HCT116 (cell line): ENCODE results near the gene ATPAF1. TPM values are rescaled to one million over a fixed set of nuclear protein-coding genes. Genes with fewer than 3 reads are reported as not detected.

Experiments
- ATAC-seq: fragments of 200-7000 bp; cut with Tn5 transposase; 2 replicates; pipeline ENCODE4 v1.9.1; 2020; ENCODE audit warnings: mild to moderate bottlenecking, moderate library complexity
- BruUV-seq: library from RNA; stranded (reverse); fragments of 400-500 nt; replicated peaks from 2 replicates; lab custom pipeline; 2021; lab: Mats Ljungman, UMichigan
- CTCF ChIA-PET: fragments of 300-600 bp; sonication (Branson Sonifier 250); formaldehyde crosslinking; loops from one replicate; lab custom pipeline; 2021; ENCODE audit warnings: antibody characterized with exemption; lab: Charles Lee
- POLR2A ChIA-PET: fragments of 300-600, 350-600 bp; sonication (Branson Sonifier 250); formaldehyde crosslinking; loops from one replicate; lab custom pipeline; 2021; ENCODE audit warnings: antibody characterized with exemption; lab: Charles Lee
- RAD21 ChIA-PET, 2 experiments: fragments of 300-600 bp; sonication (Branson Sonifier 250); formaldehyde crosslinking; loops; one replicate each; lab custom pipeline; 2023; ENCODE audit warnings: low total read pairs in 2 of 2; ENCODE audit not compliant: uncharacterized antibody in 2 of 2, unreplicated experiment in 2 of 2, low non-redundant PET in 1 of 2; lab: Charles Lee
- DNase-seq: peaks from one replicate; pipeline ENCODE4 v3.0.0-alpha.2; 2010; ENCODE audit warnings: low read depth, low spot score
- H2AFZ ChIP-seq: fragments of 200-600 bp; shearing (Covaris generic), sonication (generic); 2 replicates; pipeline ENCODE4 v1.6.1; 2017; ENCODE audit warnings: low read depth, mixed run types, mixed read lengths, antibody characterized with exemption, low read length; ENCODE audit not compliant: poor library complexity, severe bottlenecking
- H3K27ac ChIP-seq: 2 replicates; pipeline ENCODE4 v1.5.1; 2012; ENCODE audit warnings: low read depth, low read length
- H3K27me3 ChIP-seq: fragments of 200-600 bp; sonication (generic); 2 replicates; pipeline ENCODE4 v1.6.1; 2016; ENCODE audit warnings: mixed run types, low read length, mixed read lengths; ENCODE audit not compliant: insufficient read depth
- H3K36me3 ChIP-seq, 2 experiments: fragments of 200-500 bp in 1 of 2; fragments of 200-600 bp in 1 of 2; sonication (Bioruptor generic) in 1 of 2; sonication (generic) in 1 of 2; 2 replicates each; pipeline versions ENCODE4 v1.5.1 to v1.6.1; 2014 to 2016; ENCODE audit warnings: low read length in 2 of 2, inconsistent platforms in 1 of 2, mixed read lengths in 1 of 2, mixed run types in 1 of 2; ENCODE audit not compliant: insufficient read depth in 2 of 2, control insufficient read depth in 1 of 2
- H3K4me1 ChIP-seq, 2 experiments: fragments of 200-600 bp in 1 of 2; sonication (generic) in 1 of 2; 2 replicates each; pipeline versions ENCODE4 v1.5.1 to v1.6.1; 2012 to 2017; ENCODE audit warnings: low read length in 2 of 2, inconsistent platforms in 1 of 2, mild to moderate bottlenecking in 1 of 2, mixed read lengths in 1 of 2, mixed run types in 1 of 2, moderate library complexity in 1 of 2; ENCODE audit not compliant: insufficient read depth in 2 of 2, control insufficient read depth in 1 of 2
- H3K4me2 ChIP-seq: fragments of 200-600 bp; sonication (generic); 2 replicates; pipeline ENCODE4 v1.6.1; 2017; ENCODE audit warnings: mixed run types, low read length, mixed read lengths
- H3K4me3 ChIP-seq, 2 experiments: fragments of 200-600 bp in 1 of 2; sonication (generic) in 1 of 2; replicated peaks in 1 of 2; 2 replicates each; pipeline ENCODE4 v1.5.1; 2011 to 2016; ENCODE audit warnings: low read length in 2 of 2, control low read depth in 1 of 2, low read depth in 1 of 2, mild to moderate bottlenecking in 1 of 2, mixed read lengths in 1 of 2, mixed run types in 1 of 2
- H3K79me2 ChIP-seq: fragments of 200-600 bp; sonication (generic); 2 replicates; pipeline ENCODE4 v1.6.1; 2017; ENCODE audit warnings: mild to moderate bottlenecking, mixed run types, low read length, moderate library complexity, mixed read lengths; ENCODE audit not compliant: insufficient read depth
- H3K9ac ChIP-seq: fragments of 200-600 bp; sonication (generic); 2 replicates; pipeline ENCODE4 v1.6.1; 2016; ENCODE audit warnings: low read length, mixed read lengths
- H3K9me2 ChIP-seq: fragments of 200-600 bp; sonication (generic), shearing (Covaris generic); 2 replicates; pipeline ENCODE4 v1.6.1; 2017; ENCODE audit warnings: mixed run types, mild to moderate bottlenecking, moderate library complexity; ENCODE audit not compliant: insufficient read depth
- H3K9me3 ChIP-seq, 2 experiments: fragments of 200-500 bp in 1 of 2; fragments of 200-600 bp in 1 of 2; sonication (Bioruptor generic) in 1 of 2; sonication (generic) in 1 of 2; 2 replicates each; pipeline ENCODE4 v1.6.1; 2014 to 2017; ENCODE audit warnings: low read length in 2 of 2, mixed read lengths in 2 of 2, inconsistent platforms in 1 of 2, low read depth in 1 of 2, mild to moderate bottlenecking in 1 of 2, mixed run types in 1 of 2, moderate library complexity in 1 of 2; ENCODE audit not compliant: control insufficient read depth in 1 of 2, insufficient read depth in 1 of 2
- H4K20me1 ChIP-seq: fragments of 200-600 bp; sonication (generic), shearing (Covaris generic); 2 replicates; pipeline ENCODE4 v1.6.1; 2017; ENCODE audit warnings: mixed run types, mild to moderate bottlenecking, moderate library complexity; ENCODE audit not compliant: insufficient read depth
- CBX3 ChIP-seq: IDR thresholded peaks from 2 replicates; pipeline ENCODE4 v1.6.1; 2012; ENCODE audit warnings: low read depth
- CEBPB ChIP-seq: IDR thresholded peaks from 2 replicates; pipeline ENCODE4 v1.6.1; 2012; ENCODE audit warnings: low read depth
- EGR1 ChIP-seq: IDR thresholded peaks from 2 replicates; pipeline ENCODE4 v1.6.1; 2012; ENCODE audit warnings: low read depth
- EZH2phosphoT487 ChIP-seq: fragments of 200-600 bp; IDR thresholded peaks from 2 replicates; pipeline ENCODE4 v1.6.1; 2018; ENCODE audit warnings: antibody characterized with exemption, borderline replicate concordance
- POLR2A ChIP-seq: IDR thresholded peaks from 2 replicates; pipeline ENCODE4 v1.7.0; 2011; ENCODE audit warnings: borderline replicate concordance; ENCODE audit not compliant: insufficient read depth, insufficient read length; ENCODE audit errors: extremely low read depth
- SP1 ChIP-seq: IDR thresholded peaks from 2 replicates; pipeline ENCODE4 v1.6.1; 2012; ENCODE audit warnings: low read depth
- SRF ChIP-seq: IDR thresholded peaks from 2 replicates; pipeline ENCODE4 v1.6.1; 2012; ENCODE audit warnings: low read depth
- TCF7L2 ChIP-seq: IDR thresholded peaks from 2 replicates; pipeline ENCODE4 v1.7.0; 2011; ENCODE audit warnings: borderline replicate concordance, inconsistent platforms; ENCODE audit not compliant: insufficient read depth, insufficient read length; ENCODE audit errors: extremely low read depth
- ZNF274 ChIP-seq: fragments of 200-500 bp; sonication (Bioruptor generic); IDR thresholded peaks from 2 replicates; pipeline ENCODE4 v1.6.1; 2014; ENCODE audit warnings: mild to moderate bottlenecking, low read depth, low read length, inconsistent platforms
- intact Hi-C: fragments of 100-400 bp; cut with micrococcal nuclease; formaldehyde crosslinking; loops from 2 replicates; pipeline ENCODE4 v1.10.0; 2022
- total RNA-seq: library from RNA; stranded (reverse); gene quantifications from one replicate; pipeline ENCODE4 v1.2.1, GENCODE V29; 2021; ENCODE audit not compliant: unreplicated experiment
- TF ChIP-seq, protein P1 (sequence below), 3 experiments: fragments of 200-600 bp in 1 of 3; sonication (generic) in 1 of 3; IDR thresholded peaks in 2 of 3; conservative IDR thresholded peaks in 1 of 3; 2 replicates each; pipeline ENCODE4 v1.5.1; 2012 to 2017; ENCODE audit warnings: low read depth in 2 of 3, low read length in 2 of 3, antibody characterized with exemption in 1 of 3, borderline replicate concordance in 1 of 3, control low read depth in 1 of 3, mild to moderate bottlenecking in 1 of 3, mixed read lengths in 1 of 3, mixed run types in 1 of 3, moderate library complexity in 1 of 3; ENCODE audit not compliant: insufficient read depth in 1 of 3

The ATPAF1 gene
- total RNA-seq, 1 experiment from 2014 or later: 35.5 TPM

DNA sequence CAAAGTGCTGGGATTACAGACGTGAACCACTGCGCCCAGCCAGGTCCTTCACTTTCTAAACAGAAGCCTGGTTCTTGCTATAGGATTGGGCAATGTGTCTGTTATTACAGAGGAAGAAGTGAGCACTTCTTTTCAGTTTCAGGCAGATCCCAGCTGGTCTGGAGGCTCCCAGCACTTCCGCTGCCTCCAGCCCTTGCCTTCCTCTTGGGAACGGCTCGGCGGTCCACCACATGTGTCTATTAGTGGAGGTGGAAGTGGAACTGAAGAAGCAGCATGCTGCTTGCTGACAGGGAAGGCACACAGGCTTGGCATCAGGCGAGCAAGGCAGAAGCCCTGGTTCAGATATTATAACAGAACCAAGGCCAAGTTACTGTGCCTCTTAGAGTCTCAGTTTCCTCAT, 81.1 kb downstream of the ATPAF1 start:
- Histone ChIP-seq H3K4me1 (no peaks in the 10 kb centered on the region), H2AFZ (no peak overlapping the region), H3K27ac (no peak overlapping the region), H3K9me3 (no peaks in the 10 kb centered on the region), H3K9me2 (no peaks in the 10 kb centered on the region), H3K36me3 (peaks cover 12 to 20% of the 10 kb centered on the region in 2 experiments; a peak in 3 of 4 replicates), H3K4me3 (no peak overlapping the region), H3K27me3 (no peaks in the 10 kb centered on the region), H3K4me2 (no peak overlapping the region), H3K9ac (no peak overlapping the region), H3K79me2 (no peaks in the 10 kb centered on the region), H4K20me1 (no peaks in the 10 kb centered on the region)
- no peak for TF ChIP-seq CBX3
- TF ChIP-seq, protein P1, sequence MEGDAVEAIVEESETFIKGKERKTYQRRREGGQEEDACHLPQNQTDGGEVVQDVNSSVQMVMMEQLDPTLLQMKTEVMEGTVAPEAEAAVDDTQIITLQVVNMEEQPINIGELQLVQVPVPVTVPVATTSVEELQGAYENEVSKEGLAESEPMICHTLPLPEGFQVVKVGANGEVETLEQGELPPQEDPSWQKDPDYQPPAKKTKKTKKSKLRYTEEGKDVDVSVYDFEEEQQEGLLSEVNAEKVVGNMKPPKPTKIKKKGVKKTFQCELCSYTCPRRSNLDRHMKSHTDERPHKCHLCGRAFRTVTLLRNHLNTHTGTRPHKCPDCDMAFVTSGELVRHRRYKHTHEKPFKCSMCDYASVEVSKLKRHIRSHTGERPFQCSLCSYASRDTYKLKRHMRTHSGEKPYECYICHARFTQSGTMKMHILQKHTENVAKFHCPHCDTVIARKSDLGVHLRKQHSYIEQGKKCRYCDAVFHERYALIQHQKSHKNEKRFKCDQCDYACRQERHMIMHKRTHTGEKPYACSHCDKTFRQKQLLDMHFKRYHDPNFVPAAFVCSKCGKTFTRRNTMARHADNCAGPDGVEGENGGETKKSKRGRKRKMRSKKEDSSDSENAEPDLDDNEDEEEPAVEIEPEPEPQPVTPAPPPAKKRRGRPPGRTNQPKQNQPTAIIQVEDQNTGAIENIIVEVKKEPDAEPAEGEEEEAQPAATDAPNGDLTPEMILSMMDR (IDR thresholded peaks at IDR 0.05 in 2 of 3, conservative IDR thresholded peaks at IDR 0.05 in 1 of 3; ENCODE audit: borderline replicate concordance in 1 of 3, insufficient read depth in 1 of 3, low read depth in 2 of 3, low read length in 2 of 3): no peak
- no peak for TF ChIP-seq POLR2A
- TF ChIP-seq SP1: no peak
- no peak for TF ChIP-seq EZH2phosphoT487
- TF ChIP-seq ZNF274: no peak
- TF ChIP-seq CEBPB: no peak
- TF ChIP-seq EGR1: no peak
- TF ChIP-seq SRF: no peak
- no peak for TF ChIP-seq TCF7L2
- ChIA-PET CTCF (no interaction called here), POLR2A (no interaction called here), RAD21 (no interaction called here)
- intact Hi-C loops: no loop called here
- DNase-seq (no peak), ATAC-seq (no peak)
- BruUV-seq: no TSS peak
